ENCODE measurements around the gene LIMS2. TPM values are rescaled to one million over a fixed set of nuclear protein-coding genes. Genes with fewer than 3 reads are reported as not detected.

Gene LIMS2
- total and polyA plus RNA-seq, 2 of the 8 experiments (the other 6 are each of a cell fraction or from before 2014, with no cell fraction given): 3.3 to 4.8 TPM

DNA sequence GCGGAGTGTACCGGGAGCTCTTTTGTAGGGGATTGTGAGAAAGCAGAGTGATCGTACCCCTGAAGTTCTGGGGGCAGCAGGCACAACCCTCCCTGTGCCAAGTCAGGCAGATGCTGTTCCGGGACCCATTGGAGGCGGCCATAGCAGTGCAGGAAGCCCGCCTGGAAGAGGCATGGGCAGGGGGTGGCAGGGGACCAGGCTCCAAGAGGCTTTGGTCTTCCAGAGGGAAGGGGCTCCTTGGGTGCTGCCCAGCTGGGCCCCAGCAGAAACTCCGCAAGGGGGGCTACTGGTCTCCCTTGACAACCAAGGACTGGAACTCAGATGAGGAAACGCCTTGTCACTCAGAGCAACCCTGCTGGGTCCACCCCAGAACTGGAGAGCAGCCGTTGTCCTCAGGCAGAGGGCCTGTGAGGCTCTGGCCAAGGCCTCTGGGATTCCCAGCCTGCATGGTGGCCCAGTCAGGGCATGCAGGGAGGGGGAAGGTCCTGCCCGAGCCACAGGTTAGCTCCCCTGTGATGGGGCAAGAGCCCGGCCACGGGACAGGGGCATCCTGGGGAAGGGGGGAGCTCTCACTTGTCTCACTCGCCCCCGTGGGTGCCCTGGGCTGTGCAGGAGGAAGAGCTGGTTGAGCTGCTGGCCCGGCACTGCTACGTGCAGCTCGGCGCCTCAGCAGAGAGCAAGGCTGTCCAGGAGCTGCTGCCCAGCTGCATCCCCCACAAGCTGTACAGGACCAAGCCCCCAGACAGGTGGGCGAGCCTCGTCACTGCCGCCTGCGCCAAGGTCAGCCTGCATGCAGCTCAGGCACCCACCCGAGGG lies 50.4 kb downstream of the LIMS2 start (continued):
- TF ChIP-seq RAD21 (IDR thresholded peaks at IDR 0.05 in 1 of 2, conservative IDR thresholded peaks at IDR 0.05 in 1 of 2; ENCODE audit: low read depth in 2 of 2, low read length in 2 of 2) (no peak), PHF8 (conservative IDR thresholded peaks at IDR 0.05; ENCODE audit: low read depth, low read length) (no peak), ASH2L (IDR thresholded peaks at IDR 0.05; ENCODE audit: low read length) (no peak)
- TF ChIP-seq, protein P1, sequence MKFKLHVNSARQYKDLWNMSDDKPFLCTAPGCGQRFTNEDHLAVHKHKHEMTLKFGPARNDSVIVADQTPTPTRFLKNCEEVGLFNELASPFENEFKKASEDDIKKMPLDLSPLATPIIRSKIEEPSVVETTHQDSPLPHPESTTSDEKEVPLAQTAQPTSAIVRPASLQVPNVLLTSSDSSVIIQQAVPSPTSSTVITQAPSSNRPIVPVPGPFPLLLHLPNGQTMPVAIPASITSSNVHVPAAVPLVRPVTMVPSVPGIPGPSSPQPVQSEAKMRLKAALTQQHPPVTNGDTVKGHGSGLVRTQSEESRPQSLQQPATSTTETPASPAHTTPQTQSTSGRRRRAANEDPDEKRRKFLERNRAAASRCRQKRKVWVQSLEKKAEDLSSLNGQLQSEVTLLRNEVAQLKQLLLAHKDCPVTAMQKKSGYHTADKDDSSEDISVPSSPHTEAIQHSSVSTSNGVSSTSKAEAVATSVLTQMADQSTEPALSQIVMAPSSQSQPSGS (IDR thresholded peaks at IDR 0.05; ENCODE audit: low read length): no peak
